ENCODE results near the gene FKRP.
"Not testable (repeated sequence)": the region's sequence is repeated elsewhere in the genome, so short reads cannot be mapped to it uniquely, and the experiment has no call there.

Gene FKRP

DNA sequence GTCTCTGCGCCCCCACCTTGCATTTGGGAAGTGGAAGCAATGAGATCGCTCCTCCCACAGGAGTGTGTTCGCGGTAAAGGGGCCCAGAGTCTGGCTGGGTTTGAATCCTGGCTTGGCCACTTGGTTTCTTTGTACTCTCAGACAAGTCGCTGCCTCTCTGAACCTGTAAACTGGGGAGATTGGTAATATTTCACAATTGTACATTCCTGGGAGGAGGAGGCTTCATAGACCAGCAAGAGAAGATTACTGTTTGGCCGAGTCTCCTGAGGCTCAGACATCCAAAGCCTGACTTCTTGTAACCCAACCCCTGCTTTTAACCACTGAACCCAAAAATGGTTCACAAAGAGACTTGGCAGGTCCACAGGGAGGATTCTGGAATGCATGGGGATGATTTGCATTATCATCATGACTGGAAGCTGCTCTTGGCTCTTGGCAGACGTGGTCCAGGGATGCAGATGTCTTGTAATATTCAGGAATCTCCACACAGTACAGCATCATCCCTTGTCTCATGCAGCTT lies 14.0 kb downstream of the FKRP start:
- no peak for DNase-seq

- no peak for DNase-seq
Observed at GRCh38 chr19:46760363-46760762, 14.5 kb downstream of the FKRP start.

- DNase-seq = not testable (repeated sequence)
Observed at GRCh38 chr19:46760897-46761296, 15.0 kb downstream of the FKRP start.

GRCh38 chr19:46761418-46761831 lies 15.6 kb downstream of the FKRP start:
- no peak for DNase-seq

DNA sequence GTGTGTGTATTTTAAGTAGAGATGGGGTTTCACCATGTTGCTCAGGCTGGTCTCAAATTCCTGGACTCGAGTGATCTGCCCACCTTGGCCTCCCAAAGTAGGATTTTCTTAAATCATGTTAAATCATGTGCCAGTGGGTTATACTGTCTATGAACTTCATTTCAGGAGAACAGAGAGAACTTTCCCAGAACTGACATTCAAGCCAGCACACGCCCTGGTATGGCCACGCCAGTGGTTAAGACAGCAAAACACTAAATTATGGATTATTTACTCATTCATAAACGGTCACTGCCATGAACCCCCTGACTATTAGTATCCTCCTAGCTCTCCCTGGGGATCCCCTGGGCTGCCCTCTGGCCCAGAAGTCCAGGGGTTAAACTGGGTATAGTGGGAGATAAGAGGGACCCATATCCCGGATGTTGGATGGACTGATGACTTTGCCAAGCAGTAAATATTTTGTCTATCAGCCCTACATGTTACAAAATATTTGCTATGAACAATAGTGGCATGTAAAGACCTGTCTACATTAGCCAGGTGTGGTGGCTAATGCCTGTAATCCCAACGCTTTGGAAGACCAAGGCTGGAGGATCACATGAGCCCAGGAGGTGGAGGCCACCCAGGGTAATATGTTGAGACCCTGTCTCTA lies 16.5 kb downstream of the FKRP start:
- no peak for DNase-seq

DNA sequence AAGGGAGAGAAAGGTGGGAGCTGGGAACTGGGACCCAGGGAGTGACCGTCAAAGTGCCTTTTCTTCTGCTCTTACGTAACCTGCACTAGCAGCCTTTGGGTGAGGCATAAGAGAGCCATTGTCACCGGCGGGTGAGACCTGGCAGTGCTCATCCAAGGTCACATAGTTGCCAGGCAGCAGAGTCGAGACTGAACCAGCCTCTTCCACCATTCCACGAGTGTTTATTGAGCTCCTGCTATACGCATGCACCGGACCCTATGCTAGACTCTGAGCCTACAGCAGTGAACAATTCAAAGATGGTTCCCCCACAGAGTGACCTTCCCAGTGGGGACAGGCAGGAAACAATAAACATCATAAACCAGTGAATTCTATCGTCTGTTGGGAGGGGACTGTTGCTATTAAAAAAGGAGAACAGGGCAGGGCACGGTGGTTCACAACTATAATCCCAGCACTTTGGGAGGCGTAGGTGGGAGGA lies 19.0 kb downstream of the FKRP start:
- DNase-seq = no peak

DNA sequence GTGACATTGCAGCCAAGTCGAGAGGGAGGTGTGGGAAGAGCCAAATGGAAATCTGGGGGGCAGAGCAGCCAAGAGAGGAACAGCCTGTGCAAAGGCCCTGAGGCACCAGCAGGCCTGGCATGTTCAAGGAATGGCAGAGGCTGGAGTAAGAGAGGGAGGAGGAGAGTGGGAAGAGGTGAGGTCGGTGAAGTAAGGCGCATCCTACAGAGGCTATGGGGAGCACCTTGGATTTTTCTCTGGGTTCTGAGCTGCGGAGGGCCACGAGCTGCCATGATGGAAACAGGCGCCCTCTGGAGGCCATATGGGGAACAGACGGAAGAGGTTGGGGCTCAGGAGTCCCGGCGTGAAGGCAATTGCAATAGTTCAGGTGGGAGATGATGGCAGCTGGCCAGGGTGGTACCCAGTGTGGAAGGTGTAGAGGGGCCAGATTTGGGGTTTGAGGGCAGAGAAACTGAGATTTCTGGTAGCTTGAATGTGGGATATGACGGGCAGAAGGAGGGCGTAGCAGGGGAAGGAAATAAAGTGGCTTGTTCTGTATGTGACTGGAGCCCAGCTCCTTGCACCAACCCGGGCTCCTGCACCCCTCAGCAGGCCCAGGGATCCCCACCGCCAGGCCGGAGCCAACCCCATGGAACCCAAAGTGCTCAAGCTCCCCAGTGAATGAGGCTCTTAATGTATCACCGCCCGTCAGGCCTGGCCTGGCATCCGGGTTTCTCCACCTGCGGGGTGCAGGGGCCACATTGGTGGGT lies 20.9 kb downstream of the FKRP start:
- no peak for DNase-seq

GRCh38 chr19:46768746-46769145 lies 22.9 kb downstream of the FKRP start:
- DNase-seq = not testable (repeated sequence)

DNA sequence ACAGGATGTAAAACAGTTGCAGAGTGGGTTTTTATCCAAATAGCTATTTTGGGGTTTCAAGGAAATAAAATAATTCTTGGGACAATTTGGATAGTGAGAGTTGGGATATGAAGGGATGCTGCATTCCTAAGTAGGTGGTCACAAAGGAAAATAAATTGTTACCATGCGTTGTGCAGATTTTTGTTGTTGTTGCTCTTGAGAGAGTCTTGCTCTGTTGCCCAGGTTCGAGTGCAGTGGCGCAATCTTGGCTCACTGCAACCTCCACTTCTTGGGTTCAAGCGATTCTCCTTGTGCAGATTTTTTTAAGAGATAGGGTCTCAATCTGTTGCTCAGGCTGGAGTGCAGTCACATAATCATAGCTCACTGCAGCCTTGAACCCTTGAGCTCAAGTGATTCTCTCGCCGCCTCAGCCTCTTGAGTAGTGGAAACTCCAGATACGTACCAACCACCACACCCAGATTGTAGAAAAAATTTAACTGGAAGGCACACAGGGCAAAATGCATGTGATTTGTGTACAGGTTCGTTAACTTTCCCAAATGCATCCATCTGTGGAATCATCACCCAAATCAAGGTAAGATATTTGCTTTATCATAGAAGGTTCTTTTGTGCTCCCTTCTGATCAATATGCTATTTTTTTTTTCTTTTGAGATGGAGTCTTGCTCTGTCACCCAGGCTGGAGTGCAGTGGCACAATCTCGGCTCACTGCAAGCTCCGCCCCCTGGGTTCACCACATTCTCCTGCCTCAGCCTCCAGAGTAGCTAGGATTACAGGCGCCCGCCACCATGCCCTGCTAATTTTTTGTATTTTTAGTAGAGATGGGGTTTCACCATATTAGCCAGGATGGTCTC lies 26.5 kb downstream of the FKRP start:
- DNase-seq = no peak

GRCh38 chr19:46773018-46773399 lies 27.2 kb downstream of the FKRP start:
- no peak for DNase-seq

DNA sequence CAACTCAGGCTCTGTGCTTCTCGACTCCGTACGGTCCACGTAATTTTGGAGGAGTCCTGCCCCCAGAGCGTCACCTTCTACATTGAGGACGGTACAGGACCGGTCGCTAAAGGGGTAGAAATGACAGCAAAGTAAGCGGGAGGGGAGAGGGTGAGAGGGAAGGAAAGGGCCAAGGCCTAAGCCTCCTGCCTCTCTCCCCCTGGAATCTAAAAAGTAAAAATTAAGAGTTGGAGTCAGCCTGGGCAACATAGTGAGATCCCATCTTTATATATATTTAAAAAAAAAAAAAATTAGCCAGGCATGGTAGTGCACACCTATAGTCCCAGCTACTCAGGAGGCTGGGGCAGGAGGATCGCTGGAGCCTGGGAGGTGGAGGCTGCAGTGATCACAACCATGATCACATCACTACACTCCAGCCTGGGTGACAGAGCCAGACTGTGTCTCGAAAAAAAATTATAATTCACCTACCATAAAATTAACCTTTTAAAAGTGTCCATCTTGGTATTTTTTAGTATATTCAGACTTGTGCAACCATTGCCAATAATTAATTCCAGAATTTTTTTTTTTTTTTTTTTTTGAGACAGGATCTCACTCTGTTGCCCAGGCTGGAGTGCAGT lies 29.9 kb downstream of the FKRP start:
- no peak for DNase-seq

DNA sequence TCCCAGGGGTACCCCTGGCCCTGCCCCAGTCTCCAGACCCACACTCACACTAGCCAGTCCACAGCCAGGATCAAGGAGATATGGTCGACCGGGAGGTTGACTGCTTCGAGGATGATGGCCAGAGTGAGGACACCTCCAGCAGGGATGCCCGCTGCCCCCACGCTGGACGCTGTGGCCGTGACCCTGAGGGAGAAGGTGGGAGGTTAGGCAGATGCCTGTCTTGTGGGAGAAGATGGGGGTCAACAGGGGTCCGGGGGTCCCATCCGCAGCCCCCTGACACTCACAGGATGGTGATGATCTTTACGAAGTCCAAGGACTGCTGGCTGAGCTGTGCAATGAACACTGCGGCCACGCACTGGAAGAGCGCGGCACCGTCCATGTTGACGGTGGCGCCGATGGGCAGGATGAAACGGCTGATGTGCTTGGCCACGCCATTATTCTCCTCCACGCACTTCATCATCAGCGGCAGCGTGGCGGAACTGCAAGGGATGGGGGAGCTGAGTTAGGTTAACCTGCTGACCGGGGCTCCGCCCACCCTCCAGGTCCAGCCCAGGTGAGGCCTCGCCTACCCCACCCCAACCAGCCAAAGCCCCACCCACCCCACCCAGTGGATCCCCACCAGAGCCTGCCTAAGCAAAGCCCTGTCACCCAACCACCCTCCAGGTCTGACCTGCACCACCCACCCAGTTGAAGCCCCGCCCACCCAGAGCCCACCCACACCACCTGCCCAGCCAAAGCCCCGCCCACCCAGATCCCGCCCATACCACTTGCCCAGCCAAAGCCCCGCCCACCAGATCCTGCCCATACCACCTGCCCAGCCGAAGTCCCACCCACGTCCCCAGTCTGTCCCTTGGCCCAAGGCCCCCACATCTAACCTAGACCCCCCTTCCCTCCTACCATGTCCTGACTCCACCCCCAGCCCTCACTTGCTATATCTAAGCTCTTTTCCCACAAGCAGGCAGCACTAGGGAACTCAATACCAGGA lies 31.4 kb downstream of the FKRP start:
- no peak for DNase-seq

GRCh38 chr19:46777956-46778645 lies 32.2 kb downstream of the FKRP start:
- DNase-seq = not testable (repeated sequence)

DNA sequence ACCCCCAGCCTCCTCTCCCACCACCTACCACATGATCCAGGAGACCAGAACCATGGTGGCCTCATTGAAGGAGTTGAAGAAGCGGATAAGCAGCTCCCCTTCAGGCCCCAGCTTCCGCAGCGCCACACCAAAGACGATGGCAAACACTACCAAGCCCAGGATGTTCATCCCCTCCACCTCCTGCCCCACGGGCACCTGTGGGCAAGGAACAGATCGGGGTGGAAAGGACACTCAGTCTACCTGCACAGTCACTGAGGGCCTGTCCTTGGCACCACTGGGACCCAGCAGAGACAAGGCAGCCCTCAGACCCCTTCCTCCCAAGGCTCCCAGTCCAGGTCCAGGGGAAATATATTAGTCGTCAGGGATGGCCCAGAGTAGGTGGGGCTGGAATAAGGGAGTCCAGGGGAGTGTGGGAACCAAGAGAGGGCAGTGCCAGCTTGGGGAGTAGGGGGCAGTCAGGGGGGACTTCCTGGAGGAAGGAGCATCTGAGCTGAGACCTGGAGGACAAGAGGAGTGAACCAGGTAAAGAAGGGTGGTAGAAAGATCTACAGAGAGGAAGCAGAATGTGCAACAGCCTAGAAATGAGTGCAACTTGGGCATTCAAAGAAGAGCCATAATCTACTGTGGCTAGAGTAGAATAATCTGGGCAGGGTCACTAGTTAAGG lies 36.6 kb downstream of the FKRP start:
- DNase-seq = no peak

DNA sequence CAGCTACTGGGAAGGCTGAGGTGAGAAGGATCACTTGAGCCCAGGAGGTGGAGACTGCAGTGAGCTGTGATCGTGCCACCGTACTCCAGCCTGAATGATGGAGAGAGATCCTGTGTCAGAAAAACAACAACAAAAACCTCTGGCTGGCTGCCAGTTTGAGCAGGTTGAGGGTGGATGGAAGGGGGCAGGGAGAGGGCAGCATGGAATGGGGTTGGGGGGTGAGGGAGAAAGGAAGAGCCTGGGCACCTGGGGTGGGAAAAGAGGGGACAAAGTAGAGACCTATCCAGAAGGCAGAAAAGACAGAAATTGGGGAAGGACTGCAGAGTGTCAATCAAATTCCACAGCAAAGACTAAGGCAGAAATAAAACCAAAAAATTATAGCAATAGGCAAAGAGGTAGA lies 37.8 kb downstream of the FKRP start:
- no peak for DNase-seq

DNA sequence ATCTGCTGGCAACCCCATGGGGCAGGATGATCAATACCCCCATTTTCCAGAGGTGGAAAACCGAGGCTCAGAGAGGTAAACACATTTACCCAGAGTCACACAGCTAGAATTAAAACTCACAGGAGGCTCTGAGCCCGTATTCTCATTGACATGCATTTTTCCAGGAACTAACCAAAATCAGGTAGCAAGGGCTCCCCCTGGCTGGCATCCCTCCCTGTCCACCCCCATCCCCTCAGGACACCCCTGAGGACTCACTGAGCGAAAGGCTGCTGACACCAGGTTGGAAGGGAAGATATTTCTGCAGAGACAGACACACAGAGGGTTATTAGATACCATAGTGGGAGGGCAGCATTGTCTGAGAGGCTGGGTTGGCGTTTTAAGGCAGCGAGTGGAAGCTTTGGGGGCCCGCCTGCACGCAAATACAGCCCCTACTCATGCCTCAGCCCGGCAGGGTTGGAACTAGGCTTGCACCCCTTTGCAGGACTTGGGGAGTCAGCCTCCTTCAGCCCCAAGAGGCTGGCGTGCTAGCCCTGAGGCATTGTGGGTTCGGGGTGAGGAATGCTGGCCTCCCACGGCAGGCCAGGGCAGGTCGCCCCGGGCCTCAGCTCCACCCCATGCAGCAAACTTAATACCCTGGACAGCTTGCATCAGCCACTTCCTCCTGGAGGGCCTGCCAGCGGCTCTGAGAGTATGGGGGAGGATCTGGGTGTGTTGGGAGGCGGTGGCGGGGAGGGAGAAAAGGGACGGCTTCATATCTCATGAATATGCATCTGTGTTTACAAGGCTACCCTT lies 38.6 kb downstream of the FKRP start:
- DNase-seq = no peak

DNA sequence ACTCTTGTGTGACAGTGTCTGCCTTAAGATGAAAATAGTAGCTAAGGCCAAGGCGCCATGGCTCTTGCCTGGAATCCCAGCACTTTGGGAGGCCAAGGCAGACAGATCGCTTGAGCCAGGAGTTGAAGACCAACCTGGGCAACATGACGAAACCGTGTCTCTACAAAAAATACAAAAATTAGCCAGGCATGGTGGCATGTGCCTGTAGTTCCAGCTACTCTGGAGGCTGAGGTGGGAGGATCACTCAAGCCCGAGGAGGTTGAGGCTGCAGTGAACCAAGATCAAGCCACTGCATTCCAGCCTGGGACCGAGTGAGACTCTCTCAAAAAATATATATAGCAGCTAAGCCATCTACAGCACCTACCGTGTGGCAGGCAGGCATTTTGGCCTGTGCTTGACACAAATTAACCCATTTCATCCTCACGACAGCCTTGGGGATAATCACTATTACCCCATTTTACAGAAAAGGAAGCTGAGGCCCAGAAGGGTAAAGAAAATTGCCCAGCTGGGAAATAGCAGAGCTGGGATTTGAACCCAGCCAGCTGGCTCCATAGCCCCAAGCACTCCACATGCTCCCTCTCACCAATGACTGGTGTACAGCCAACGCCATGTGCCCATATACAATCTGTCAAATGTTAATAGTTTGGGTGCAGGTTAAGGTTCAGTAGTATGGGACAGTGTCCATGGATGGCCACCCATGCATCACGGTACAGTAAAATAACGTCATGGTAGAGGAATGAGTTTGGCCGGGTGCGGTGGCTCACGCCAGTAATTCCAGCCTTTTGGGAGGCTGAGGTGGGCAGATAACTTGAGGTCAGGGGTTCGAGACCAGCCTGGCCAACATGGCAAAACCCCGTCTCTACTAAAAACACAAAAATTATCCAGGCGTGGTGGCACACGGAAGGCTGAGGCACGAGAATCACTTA lies 39.5 kb downstream of the FKRP start:
- no peak for DNase-seq

GRCh38 chr19:46785980-46786235 lies 40.1 kb downstream of the FKRP start:
- no peak for DNase-seq
